Activated CD4-positive, CD25-positive, alpha-beta regulatory T cell treated with anti-CD3 and anti-CD28 coated beads, Interleukin-2, amount 50 U/mL, for 72 hours (primary cell): ENCODE data around the gene PGS1.
A peak's percentile ranks its signal among the peaks of the same experiment; 100 is the strongest.
"Not testable (repeated sequence)": the region's sequence is repeated elsewhere in the genome, so short reads cannot be mapped to it uniquely, and the experiment has no call there.

Experiments
- DNase-seq: peaks from one replicate; pipeline ENCODE4 v3.0.0; 2021

The PGS1 gene

GRCh38 chr17:78378225-78379130, at the start of gene PGS1:
TSS of gene PGS1 (plus strand) at chr17:78378649. CDS start at chr17:78378666, 17 bp downstream.
- peak; percentile 88 for DNase-seq

- DNase-seq = no peak
Observed at GRCh38 chr17:78329263-78330059, 49.0 kb upstream of the PGS1 start.

GRCh38 chr17:78330570-78331224, 47.8 kb upstream of the PGS1 start:
- DNase-seq = no peak

GRCh38 chr17:78331355-78331754, 47.1 kb upstream of the PGS1 start:
- DNase-seq = not testable (repeated sequence)

GRCh38 chr17:78332991-78333390, 45.5 kb upstream of the PGS1 start:
- DNase-seq = no peak

GRCh38 chr17:78335209-78335608, 43.2 kb upstream of the PGS1 start:
- no peak for DNase-seq

- DNase-seq = no peak
Observed at GRCh38 chr17:78337244-78338109, 41.0 kb upstream of the PGS1 start.

- DNase-seq = no peak
Observed at GRCh38 chr17:78338486-78339259, 39.8 kb upstream of the PGS1 start.

- no peak for DNase-seq
Observed at GRCh38 chr17:78340183-78340955, 38.1 kb upstream of the PGS1 start.

GRCh38 chr17:78341559-78342448, 36.6 kb upstream of the PGS1 start:
- peak; percentile 45 for DNase-seq

- no peak for DNase-seq
Observed at GRCh38 chr17:78342449-78343186, 35.8 kb upstream of the PGS1 start.

- DNase-seq = no peak
Observed at GRCh38 chr17:78343187-78343542, 35.3 kb upstream of the PGS1 start.

- peak; percentile 77 for DNase-seq
Observed at GRCh38 chr17:78343543-78344201, 34.8 kb upstream of the PGS1 start.

- no peak for DNase-seq
Observed at GRCh38 chr17:78344666-78345065, 33.8 kb upstream of the PGS1 start.

GRCh38 chr17:78345172-78345571, 33.3 kb upstream of the PGS1 start:
- no peak for DNase-seq

- no peak for DNase-seq
Observed at GRCh38 chr17:78345791-78346494, 32.5 kb upstream of the PGS1 start.

GRCh38 chr17:78346605-78347250, 31.7 kb upstream of the PGS1 start:
- DNase-seq = no peak
